Measurements from ENCODE around the gene LMNA. TPM values are rescaled to one million over a fixed set of nuclear protein-coding genes. Genes with fewer than 3 reads are reported as not detected.

LMNA gene
- total and polyA plus RNA-seq, 7 donors: 114 to 392 (median 237) TPM

DNA sequence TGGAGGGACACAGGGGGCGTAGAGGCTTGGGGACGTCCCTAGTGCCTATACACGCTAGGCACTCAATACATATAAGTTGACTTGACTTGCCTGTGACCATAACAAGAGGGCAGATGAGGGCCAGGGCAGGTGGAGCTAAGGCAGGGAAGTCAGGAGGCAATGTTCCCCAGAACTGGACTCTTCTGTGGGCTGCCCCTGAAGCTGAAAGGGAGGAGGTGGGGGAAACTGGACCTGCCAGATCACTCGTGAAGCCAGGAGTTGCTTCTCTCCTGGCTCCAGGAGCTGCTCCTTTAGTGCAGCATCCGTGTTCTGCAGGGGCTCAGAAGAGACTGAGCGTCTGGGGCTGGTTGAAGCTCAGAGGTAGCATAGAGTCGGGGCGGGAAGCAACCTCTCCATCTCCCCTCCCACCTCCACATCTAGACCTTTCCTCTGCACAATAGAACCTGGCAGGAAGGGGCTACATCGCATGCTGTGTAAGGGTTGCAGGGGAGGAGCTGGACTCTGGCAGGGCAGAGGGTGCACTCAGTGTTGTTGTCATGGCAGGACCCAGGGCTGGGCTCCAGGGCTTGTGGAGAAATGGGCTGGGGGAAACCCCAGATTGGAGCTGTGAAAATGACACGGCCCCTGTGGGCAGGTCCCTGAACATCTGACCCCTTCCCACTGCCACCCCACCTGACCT lies 36.0 kb downstream of the LMNA start:
- H3K9me3 ChIP-seq: no peaks in the 10 kb centered on the region
- TF ChIP-seq, protein P1, sequence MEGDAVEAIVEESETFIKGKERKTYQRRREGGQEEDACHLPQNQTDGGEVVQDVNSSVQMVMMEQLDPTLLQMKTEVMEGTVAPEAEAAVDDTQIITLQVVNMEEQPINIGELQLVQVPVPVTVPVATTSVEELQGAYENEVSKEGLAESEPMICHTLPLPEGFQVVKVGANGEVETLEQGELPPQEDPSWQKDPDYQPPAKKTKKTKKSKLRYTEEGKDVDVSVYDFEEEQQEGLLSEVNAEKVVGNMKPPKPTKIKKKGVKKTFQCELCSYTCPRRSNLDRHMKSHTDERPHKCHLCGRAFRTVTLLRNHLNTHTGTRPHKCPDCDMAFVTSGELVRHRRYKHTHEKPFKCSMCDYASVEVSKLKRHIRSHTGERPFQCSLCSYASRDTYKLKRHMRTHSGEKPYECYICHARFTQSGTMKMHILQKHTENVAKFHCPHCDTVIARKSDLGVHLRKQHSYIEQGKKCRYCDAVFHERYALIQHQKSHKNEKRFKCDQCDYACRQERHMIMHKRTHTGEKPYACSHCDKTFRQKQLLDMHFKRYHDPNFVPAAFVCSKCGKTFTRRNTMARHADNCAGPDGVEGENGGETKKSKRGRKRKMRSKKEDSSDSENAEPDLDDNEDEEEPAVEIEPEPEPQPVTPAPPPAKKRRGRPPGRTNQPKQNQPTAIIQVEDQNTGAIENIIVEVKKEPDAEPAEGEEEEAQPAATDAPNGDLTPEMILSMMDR (IDR thresholded peaks at IDR 0.05): no peak
- no peak overlapping the region for H3K27ac ChIP-seq
- H3K27me3 ChIP-seq (ENCODE audit: insufficient read depth in 3 of 3, low read length in 2 of 3): peaks cover 0 to 15% (median 5%) of the 10 kb centered on the region in 3 donors
- peaks cover 6% of the 10 kb centered on the region for H3K4me1 ChIP-seq
- DNase-seq (peak in 1 of 2 donors; percentile 28), ATAC-seq (no peak)
- intact Hi-C loops (cut with DNase I): no loop called here
- H3K4me3 ChIP-seq: no peak overlapping the region
- H3K36me3 ChIP-seq (ENCODE audit: insufficient read depth in 1 of 2, low read depth in 1 of 2): no peaks in the 10 kb centered on the region
- WGBS, 3 donors: 40 to 49% (median 46%) methylated on average over 10 of the region's 10 CpGs

DNA sequence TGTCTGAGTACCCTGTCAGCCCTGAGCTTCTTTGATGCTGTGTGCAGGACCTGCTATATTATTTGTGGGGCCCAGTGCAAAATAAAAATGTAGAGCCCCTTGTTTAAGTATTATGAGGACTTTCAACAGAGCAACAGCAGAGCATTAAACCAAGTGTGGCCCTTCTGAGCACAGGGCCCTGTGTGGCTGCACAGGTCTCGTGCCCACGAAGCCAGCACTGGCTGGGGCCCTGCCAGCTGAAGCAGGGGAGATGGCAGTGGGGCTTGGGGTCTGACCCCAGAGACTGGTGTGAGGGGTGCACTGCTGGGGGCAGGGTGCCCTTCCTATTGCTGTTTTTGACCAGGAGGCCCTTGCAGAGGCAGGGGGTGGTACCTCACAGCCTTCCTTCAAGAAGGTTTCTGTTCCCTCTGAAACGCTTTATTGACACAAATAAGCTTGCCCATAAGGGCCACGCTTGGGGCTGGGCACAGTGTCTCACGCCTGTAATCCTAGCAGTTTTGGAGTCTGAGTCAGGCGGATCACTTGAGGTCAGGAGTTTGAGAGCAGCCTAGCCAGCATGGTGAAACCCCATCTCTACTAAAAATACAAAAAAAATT lies 36.7 kb downstream of the LMNA start:
- no peak overlapping the region for H3K4me3 ChIP-seq
- no peaks in the 10 kb centered on the region for H3K9me3 ChIP-seq
- H3K36me3 ChIP-seq (ENCODE audit: insufficient read depth in 1 of 2, low read depth in 1 of 2): no peaks in the 10 kb centered on the region
- intact Hi-C loops (cut with DNase I): no loop called here
- ATAC-seq: no peak
- TF ChIP-seq, protein P1 (IDR thresholded peaks at IDR 0.05): no peak
- peak in 1 of 2 donors; percentile 45 for DNase-seq
- H3K27ac ChIP-seq: no peak overlapping the region
- WGBS, 3 donors: 32 to 62% (median 47%) methylated on average over 6 of the region's 6 CpGs
- peaks cover 0 to 15% (median 5%) of the 10 kb centered on the region in 3 donors for H3K27me3 ChIP-seq (ENCODE audit: insufficient read depth in 3 of 3, low read length in 2 of 3)
- peaks cover 5% of the 10 kb centered on the region for H3K4me1 ChIP-seq

DNA sequence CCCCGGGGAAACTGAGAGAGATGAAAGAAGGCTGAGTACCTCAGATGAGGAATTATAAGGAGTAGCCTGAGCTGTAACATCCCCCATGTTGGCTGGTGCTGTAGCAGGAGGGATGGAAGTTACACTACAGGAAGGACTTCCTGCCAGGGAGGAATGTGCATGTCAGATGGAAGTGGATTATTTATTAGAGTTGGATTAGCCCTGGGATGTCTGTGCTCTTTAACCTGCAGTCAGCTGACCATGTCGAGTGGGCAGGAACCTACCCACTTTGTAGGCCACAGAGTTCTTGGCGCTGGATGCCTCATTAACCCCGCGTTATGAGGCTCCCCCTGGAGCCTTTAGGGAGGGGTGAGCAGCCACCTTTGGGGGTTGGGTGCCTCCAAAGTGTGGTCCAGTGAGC lies 38.1 kb downstream of the LMNA start:
- TF ChIP-seq, protein P1 (IDR thresholded peaks at IDR 0.05): no peak
- intact Hi-C loops (cut with DNase I): no loop called here
- no peaks in the 10 kb centered on the region for H3K36me3 ChIP-seq (ENCODE audit: insufficient read depth in 1 of 2, low read depth in 1 of 2)
- no peaks in the 10 kb centered on the region for H3K4me1 ChIP-seq
- H3K9me3 ChIP-seq: no peaks in the 10 kb centered on the region
- DNase-seq: peak in 1 of 2 donors; percentile 12
- WGBS, 3 donors: 63 to 72% (median 63%) methylated on average over 5 of the region's 5 CpGs
- no peak for ATAC-seq
- no peak overlapping the region for H3K27ac ChIP-seq
- H3K27me3 ChIP-seq (ENCODE audit: insufficient read depth in 3 of 3, low read length in 2 of 3): peaks cover 0 to 15% (median 5%) of the 10 kb centered on the region in 3 donors
- H3K4me3 ChIP-seq: no peak overlapping the region

DNA sequence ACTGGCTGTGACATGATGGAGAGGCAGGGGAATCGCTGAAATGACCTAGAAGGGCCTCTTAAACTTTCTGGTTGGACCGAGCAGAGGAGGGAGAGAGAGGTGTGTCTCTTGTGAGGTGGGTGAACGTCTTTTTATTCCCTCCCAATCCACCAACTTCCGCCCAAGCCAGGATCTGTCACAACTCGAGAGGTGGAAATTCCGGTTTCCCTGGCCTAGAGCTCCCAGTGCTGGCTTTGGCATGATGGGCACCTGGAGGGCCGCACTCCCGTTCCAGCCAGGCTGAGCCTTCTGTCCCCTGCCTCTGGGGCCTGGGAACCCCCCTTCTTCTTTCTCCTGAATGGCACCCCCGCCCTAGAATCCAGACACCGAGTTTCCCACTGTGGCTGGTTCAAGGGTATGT lies 38.9 kb downstream of the LMNA start, which contains the start of gene SEMA4A:
Gene SEMA4A (plus strand): TSS at position 224 of the 400 bp plus-strand sequence. CDS start 994 bp downstream, outside the sequence.
- DNase-seq (no peak), ATAC-seq (no peak)
- Histone ChIP-seq H3K4me3 (no peak within 1 kb of the TSS), H3K4me1 (no peaks in the 10 kb centered on the region), H3K27me3 (ENCODE audit: insufficient read depth in 3 of 3, low read length in 2 of 3) (peaks cover 0 to 9% (median 5%) of the 10 kb centered on the region in 3 donors), H3K27ac (no peak within 1 kb of the TSS), H3K36me3 (ENCODE audit: insufficient read depth in 1 of 2, low read depth in 1 of 2) (no peaks in the 10 kb centered on the region), H3K9me3 (no peaks in the 10 kb centered on the region)
- intact Hi-C loops (cut with DNase I): no loop called here
- TF ChIP-seq, protein P1 (IDR thresholded peaks at IDR 0.05): no peak
- WGBS, 3 donors: 88 to 91% (median 90%) methylated on average over 9 to 10 of the region's 10 CpGs

All from psoas muscle (tissue), 8 donors.